Measurements from ENCODE around the gene RPL41. TPM values are rescaled to one million over a fixed set of nuclear protein-coding genes. Genes with fewer than 3 reads are reported as not detected.

The RPL41 gene
- total RNA-seq, 4 donors from 2014 or later, result 2,553 to 3,094 (median 2,929) TPM

DNA sequence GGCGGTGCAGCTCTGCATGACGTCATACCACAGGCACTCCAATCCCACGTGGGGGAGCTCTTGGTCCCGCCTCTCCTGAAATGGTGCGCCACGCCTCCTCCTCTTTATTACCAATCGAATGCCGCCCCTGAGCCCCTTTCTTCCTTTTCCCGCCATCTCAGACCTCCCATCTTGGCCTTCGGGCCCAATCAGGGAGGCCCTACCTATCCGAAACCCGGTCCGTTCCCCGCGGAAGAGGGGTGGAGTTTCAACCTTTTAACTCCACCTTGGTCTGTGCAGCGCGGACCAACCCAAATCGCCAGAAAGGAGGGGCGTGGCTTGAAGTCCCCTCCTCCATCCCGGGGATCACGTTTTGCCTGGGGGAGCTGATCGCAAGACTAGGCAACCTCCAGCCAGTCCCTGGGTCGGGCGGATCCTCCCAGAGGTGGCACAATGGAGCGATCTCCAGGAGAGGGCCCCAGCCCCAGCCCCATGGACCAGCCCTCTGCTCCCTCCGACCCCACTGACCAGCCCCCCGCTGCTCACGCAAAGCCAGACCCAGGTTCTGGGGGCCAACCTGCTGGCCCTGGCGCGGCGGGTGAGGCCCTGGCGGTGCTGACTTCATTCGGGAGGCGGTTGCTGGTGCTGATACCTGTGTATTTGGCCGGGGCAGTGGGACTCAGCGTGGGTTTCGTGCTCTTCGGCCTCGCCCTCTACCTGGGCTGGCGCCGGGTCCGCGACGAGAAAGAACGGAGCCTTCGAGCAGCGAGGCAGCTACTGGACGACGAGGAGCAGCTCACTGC, 11.6 kb downstream of the RPL41 start, which contains the start of gene ESYT1:
Gene ESYT1 (plus strand): TSS at position 380 of the 782 bp plus-strand sequence. CDS start 53 bp downstream, at position 433.
- TF ChIP-seq, protein P1, sequence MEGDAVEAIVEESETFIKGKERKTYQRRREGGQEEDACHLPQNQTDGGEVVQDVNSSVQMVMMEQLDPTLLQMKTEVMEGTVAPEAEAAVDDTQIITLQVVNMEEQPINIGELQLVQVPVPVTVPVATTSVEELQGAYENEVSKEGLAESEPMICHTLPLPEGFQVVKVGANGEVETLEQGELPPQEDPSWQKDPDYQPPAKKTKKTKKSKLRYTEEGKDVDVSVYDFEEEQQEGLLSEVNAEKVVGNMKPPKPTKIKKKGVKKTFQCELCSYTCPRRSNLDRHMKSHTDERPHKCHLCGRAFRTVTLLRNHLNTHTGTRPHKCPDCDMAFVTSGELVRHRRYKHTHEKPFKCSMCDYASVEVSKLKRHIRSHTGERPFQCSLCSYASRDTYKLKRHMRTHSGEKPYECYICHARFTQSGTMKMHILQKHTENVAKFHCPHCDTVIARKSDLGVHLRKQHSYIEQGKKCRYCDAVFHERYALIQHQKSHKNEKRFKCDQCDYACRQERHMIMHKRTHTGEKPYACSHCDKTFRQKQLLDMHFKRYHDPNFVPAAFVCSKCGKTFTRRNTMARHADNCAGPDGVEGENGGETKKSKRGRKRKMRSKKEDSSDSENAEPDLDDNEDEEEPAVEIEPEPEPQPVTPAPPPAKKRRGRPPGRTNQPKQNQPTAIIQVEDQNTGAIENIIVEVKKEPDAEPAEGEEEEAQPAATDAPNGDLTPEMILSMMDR (IDR thresholded peaks at IDR 0.05), result no peak
- peak; percentile 96 for ATAC-seq (ENCODE audit: low FRiP score)
- DNase-seq (ENCODE audit: low spot score), result peak; percentile 96

- peak; percentile 41 for ATAC-seq (ENCODE audit: low FRiP score)
- TF ChIP-seq, protein P1 (IDR thresholded peaks at IDR 0.05), result no peak
- no peak for DNase-seq (ENCODE audit: low spot score)
Measured at GRCh38 chr12:56128670-56129205, 12.3 kb downstream of the RPL41 start.

DNA sequence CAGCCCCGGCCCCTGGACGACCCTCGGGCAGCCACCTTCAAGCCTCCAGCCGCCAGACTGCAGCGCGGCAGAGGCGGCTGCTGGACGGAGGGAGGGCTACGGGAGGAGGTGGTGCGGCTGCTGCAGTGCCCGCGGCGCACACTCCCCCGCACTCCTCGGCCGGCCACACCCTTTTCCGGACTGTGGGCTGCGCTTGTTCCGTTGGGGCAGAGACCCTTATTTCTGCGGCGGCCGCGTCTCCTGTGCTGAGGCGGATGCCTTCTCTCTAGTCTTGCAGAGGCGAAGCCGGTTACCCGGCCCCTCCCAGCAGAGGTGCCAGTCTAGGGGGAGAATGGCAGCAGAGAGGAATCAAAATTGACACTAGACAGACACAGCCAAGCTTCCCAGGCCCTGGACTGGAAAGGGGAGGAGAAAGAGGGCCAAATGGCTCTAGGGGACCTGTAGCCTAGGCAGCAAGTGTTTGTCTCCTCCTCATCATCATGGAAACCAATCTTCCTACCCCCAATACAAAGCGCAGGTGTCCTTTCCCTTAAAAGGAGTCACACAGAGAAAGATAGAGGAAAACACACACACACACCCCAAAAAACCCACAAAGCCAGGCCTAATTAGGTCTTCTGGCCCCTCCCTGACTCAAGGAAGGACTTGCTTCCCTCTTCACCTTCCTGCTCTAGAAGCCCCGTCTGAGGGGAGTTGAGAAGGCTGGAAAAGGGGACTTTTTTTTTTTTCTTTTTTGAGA, 12.9 kb downstream of the RPL41 start:
- TF ChIP-seq, protein P1 (IDR thresholded peaks at IDR 0.05), result no peak
- peak; percentile 20 for ATAC-seq (ENCODE audit: low FRiP score)
- DNase-seq (ENCODE audit: low spot score), result no peak

GRCh38 chr12:56129942-56130495, 13.6 kb downstream of the RPL41 start:
- no peak for DNase-seq (ENCODE audit: low spot score)
- TF ChIP-seq, protein P1 (IDR thresholded peaks at IDR 0.05), result no peak
- no peak for ATAC-seq (ENCODE audit: low FRiP score)

GRCh38 chr12:56130876-56131275, 14.4 kb downstream of the RPL41 start:
- DNase-seq (ENCODE audit: low spot score) (no peak), ATAC-seq (ENCODE audit: low FRiP score) (no peak)
- TF ChIP-seq, protein P1 (IDR thresholded peaks at IDR 0.05), result no peak

GRCh38 chr12:56134897-56135296, 18.5 kb downstream of the RPL41 start:
- TF ChIP-seq, protein P1 (IDR thresholded peaks at IDR 0.05), result no peak
- DNase-seq (ENCODE audit: low spot score) (no peak), ATAC-seq (ENCODE audit: low FRiP score) (no peak)
